Thoracic aorta (tissue), 2 donors: ENCODE results near the gene HK3. TPM values are rescaled to one million over a fixed set of nuclear protein-coding genes. Genes with fewer than 3 reads are reported as not detected.

Source experiments
- ATAC-seq: fragments of 150-250 bp; one replicate; pipeline ENCODE4 v1.8.0; 2017; ENCODE audit warnings: low read depth; ENCODE audit not compliant: insufficient number of reproducible peaks, low FRiP score
- DNase-seq: peaks from one replicate; pipeline ENCODE4 v3.0.0-alpha.2; 2020; ENCODE audit warnings: low spot score
- H3K27ac ChIP-seq, 2 donors: fragments of 200-600 bp; sonication (generic); 1 replicate in 1 of 2; 2 replicates in 1 of 2; pipeline ENCODE4 v1.5.1; 2016; ENCODE audit warnings: mild to moderate bottlenecking in 2 of 2, moderate library complexity in 2 of 2
- H3K27me3 ChIP-seq: fragments of 200-600 bp; sonication (generic); replicated peaks from 2 replicates; pipeline ENCODE4 v1.6.0; 2016; ENCODE audit warnings: mild to moderate bottlenecking; ENCODE audit not compliant: insufficient read depth
- H3K36me3 ChIP-seq: fragments of 200-600 bp; sonication (generic); one replicate; pipeline ENCODE4 v1.5.1; 2016
- H3K4me1 ChIP-seq, 2 donors: fragments of 200-600 bp; sonication (generic); 1 replicate in 1 of 2; 2 replicates in 1 of 2; pipeline versions ENCODE4 v1.5.1 to v1.6.0; 2016; ENCODE audit warnings: low read depth in 2 of 2, mild to moderate bottlenecking in 1 of 2; ENCODE audit not compliant: control insufficient read depth in 1 of 2
- H3K4me3 ChIP-seq: fragments of 200-600 bp; sonication (generic); 2 replicates; pipeline ENCODE4 v1.5.1; 2016; ENCODE audit warnings: mild to moderate bottlenecking
- H3K9me3 ChIP-seq: fragments of 200-600 bp; sonication (generic); 2 replicates; pipeline ENCODE4 v1.5.1; 2016
- CTCF ChIP-seq: fragments of 200-600 bp; sonication (generic); IDR thresholded peaks from one replicate; pipeline ENCODE4 v1.5.1; 2019; ENCODE audit warnings: antibody characterized with exemption
- total RNA-seq, 2 donors: library from RNA; depleted of rRNA; stranded (reverse); fragments of >200 nt; gene quantifications; one replicate each; pipeline versions ENCODE4 v1.1.0 to v1.2.3, GENCODE V29; 2016

HK3 gene
- total RNA-seq, 2 donors from 2014 or later = 9.0 to 26.1 TPM

GRCh38 chr5:176836811-176837706 lies 62.1 kb downstream of the HK3 start:
- Histone ChIP-seq H3K27ac (no peak overlapping the region), H3K9me3 (no peaks in the 10 kb centered on the region), H3K36me3 (no peaks in the 10 kb centered on the region), H3K27me3 (no peaks in the 10 kb centered on the region), H3K4me3 (no peak overlapping the region), H3K4me1 (no peaks in the 10 kb centered on the region)
- TF ChIP-seq CTCF = no peak
- no peak for ATAC-seq
- DNase-seq = no peak

DNA sequence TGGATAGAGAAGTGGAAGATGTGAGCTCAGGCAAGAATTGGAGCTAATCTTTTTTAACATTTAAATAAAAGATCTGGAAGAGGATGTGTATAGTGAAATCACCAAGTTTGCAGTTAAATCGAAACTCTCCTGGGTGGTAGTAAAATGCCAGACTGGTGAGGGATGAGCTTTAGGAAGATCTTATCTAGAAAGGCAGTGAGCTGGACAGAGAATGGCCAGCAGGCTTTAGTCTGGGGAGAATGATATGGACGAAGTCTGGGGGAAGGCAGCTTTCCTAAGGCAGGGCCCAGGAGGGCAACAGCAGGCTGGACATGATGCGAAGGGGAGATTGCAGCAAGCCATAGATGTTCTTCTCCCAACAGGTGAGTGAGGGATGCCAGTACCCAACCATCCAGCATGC lies 63.2 kb downstream of the HK3 start:
- Histone ChIP-seq H3K27ac (no peak overlapping the region), H3K4me1 (no peaks in the 10 kb centered on the region), H3K9me3 (no peaks in the 10 kb centered on the region), H3K36me3 (no peaks in the 10 kb centered on the region), H3K27me3 (no peaks in the 10 kb centered on the region), H3K4me3 (no peak overlapping the region)
- no peak for TF ChIP-seq CTCF
- no peak for ATAC-seq
- DNase-seq = no peak

DNA sequence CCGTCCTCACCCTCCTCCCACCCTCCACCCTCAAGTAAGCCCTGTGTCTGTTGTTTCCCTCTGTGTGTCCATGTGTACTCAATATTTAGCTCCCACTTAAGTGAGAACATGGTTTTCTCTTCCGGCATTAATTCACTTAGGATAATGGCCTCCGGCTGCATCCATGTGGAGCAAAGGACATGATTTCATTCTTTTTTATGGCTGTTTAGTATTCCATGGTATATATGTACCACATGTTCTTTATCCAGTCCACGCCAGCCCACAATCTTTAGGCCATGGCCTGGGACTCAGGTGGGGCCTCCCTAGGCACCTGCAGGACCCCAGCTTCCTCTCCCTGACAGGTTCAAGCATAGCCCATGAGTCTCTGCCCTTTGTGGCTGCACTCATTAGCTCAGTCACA lies 65.9 kb downstream of the HK3 start:
- H3K27me3 ChIP-seq = no peaks in the 10 kb centered on the region

DNA sequence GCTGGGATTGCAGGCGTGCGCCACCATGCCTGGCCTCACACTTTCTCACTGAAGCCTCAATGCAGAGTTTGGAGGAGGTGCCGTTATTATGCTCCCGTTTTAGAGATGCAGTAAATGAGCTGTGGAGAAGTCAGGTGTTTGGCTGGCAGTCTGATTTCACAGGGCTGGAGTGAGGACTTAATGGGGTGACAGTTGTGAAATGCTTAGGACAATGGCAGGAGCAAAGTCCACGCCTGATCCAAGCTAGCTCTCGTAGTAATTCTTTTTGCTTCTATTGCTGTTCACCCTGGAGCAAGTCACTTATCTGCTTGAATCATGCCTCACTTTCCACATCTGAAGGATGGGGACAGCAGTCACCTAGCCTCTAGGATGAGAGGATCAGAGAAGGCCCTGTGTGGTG lies 67.0 kb downstream of the HK3 start:
- no peak overlapping the region for H3K4me3 ChIP-seq
- TF ChIP-seq CTCF = no peak
- no peaks in the 10 kb centered on the region for H3K27me3 ChIP-seq
- H3K4me1 ChIP-seq = no peaks in the 10 kb centered on the region
- no peaks in the 10 kb centered on the region for H3K36me3 ChIP-seq
- DNase-seq = no peak
- H3K27ac ChIP-seq = no peak overlapping the region
- no peak for ATAC-seq
- H3K9me3 ChIP-seq = no peaks in the 10 kb centered on the region

More for the DNA sequence above, 65.9 kb downstream of the HK3 start:
- H3K9me3 ChIP-seq = no peaks in the 10 kb centered on the region
- no peak overlapping the region for H3K27ac ChIP-seq
- no peak for DNase-seq
- no peaks in the 10 kb centered on the region for H3K36me3 ChIP-seq
- no peak for TF ChIP-seq CTCF
- ATAC-seq = no peak
- H3K4me3 ChIP-seq = no peak overlapping the region
- H3K4me1 ChIP-seq = no peaks in the 10 kb centered on the region

DNA sequence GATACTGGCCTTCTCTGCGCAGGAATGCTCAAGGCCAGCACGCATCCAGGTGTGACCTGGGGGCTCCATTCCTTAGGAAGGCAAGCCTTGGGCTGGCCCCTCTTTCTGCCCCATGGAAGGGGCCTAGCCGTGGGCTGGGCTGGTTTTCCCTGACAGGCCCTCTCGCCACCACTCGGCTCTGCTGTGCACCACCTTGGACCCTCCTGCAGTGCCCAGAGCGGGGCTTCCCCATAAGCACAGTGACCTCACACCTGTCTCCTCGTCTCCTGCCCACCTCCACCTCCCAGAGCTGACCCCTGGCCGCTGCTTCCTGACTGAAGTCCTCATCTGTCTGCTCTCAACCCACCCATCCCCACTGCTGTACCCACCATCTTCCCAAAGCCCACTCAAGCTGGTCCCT lies 67.7 kb downstream of the HK3 start:
- no peak overlapping the region for H3K27ac ChIP-seq
- no peaks in the 10 kb centered on the region for H3K36me3 ChIP-seq
- H3K27me3 ChIP-seq = no peaks in the 10 kb centered on the region
- H3K9me3 ChIP-seq = no peaks in the 10 kb centered on the region
- DNase-seq (no peak), ATAC-seq (no peak)
- no peak for TF ChIP-seq CTCF
- H3K4me3 ChIP-seq = no peak overlapping the region
- H3K4me1 ChIP-seq = no peaks in the 10 kb centered on the region
